GM21360 (cell line): ENCODE data around the gene TDRD3.

ENCODE experiments used
- ATAC-seq: cut with Tn5 transposase; IDR thresholded peaks from one replicate; pipeline ENCODE4 v1.9.1; 2021; ENCODE audit warnings: mild to moderate bottlenecking, moderate library complexity; ENCODE audit not compliant: unreplicated experiment

Gene TDRD3

DNA sequence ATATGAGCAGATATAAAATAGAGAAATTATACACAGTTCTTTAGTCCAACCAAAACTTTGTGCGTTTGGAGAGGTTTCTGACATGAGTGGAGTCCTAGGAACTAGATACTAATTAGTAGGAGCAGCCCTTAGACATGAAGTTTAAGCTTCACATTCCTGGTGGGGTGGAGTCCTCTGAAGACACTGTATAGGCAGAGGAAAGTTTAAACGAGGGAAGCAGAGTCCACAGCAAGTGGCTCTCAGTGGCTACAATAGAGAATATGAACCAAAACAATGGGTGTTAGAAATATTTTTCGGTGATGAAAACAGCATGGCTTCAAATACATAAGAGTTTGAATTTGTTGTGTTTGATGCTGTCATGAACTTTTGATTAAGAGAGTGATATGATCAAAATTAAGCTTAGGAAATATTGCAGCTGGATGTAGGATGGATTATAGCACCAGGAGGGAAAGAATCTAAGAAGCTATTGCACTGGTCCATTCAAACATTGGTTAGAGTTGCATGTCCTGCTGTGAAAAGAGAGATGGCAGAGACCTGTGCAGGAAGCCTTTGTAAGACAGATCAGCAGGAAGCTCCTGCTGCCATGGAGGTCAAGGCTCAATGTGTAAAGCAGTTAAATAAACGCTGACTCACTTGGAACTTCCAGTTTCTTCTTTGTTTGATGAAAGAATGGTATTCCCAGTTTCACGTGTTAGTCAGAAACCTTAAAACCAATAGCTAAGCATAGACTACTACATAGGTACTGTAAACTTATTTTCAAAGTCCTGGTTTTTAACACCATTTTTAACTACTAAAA lies 175.2 kb downstream of the TDRD3 start:
- ATAC-seq: no peak

GRCh38 chr13:60572855-60573254 lies 175.8 kb downstream of the TDRD3 start:
- ATAC-seq: no peak

GRCh38 chr13:60574735-60575134 lies 177.7 kb downstream of the TDRD3 start:
- ATAC-seq: no peak

DNA sequence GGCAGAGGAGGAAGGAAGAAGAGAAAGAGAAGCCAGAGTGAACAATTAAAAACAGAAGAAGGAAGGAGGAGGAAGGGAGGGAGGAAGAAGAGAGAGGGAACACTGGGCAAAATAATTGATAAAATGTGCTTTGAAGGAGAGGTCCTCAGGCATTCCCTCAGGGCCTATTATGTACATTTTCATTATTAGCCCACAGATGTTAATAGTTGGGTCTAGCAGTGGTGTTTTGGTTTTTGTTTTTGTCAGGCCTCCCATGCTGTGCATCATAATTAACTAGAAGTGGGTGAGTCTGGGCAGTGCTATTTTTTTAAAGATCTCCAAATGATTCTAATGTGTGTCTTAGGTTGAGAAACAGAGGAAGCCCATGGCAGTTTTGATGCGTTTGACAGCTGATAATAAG lies 178.1 kb downstream of the TDRD3 start:
- ATAC-seq: no peak

GRCh38 chr13:60577761-60578160 lies 180.7 kb downstream of the TDRD3 start:
- no peak for ATAC-seq

- ATAC-seq: no peak
Observed at GRCh38 chr13:60583196-60583888, 186.3 kb downstream of the TDRD3 start.

DNA sequence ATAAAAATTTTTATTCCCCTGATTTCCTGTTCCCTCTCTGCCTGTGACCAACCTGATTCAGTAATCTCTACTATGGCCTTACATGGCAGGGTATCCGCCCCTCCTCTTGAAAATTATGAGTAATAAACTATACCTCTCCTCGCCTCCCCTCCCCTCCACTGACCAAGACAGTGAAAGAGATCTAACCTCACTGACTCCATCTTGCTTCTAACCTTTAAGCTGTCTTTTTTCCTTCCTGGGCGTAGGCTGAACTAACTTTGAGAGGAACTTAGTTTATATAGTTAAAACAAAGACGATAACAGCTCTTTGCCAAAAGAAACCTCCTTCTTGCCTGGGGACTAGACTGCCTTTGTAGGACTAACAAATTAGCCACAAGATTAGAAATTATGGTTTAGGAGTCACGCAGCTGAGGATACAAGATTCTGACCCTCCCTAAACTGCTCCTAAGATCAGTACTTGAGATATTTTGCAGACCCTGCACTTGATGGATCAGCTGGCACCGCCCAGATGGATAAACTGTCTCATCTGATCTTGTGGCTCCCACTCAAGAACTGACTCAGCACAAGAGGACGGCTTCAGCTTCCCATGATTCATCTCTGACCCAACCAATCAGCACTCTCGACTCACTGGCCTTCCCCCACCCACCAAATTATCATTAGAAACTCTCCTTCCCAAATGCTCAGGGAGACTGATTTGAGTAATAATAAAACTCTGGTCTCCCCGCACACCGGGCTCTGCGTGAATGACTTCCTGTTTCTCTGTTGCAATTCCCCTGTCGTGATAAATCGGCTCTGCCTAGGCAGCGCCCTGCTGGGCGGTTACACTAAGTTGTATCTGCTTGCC lies 187.1 kb downstream of the TDRD3 start:
- no peak for ATAC-seq

- no peak for ATAC-seq
Observed at GRCh38 chr13:60584976-60585375, 188.0 kb downstream of the TDRD3 start.

DNA sequence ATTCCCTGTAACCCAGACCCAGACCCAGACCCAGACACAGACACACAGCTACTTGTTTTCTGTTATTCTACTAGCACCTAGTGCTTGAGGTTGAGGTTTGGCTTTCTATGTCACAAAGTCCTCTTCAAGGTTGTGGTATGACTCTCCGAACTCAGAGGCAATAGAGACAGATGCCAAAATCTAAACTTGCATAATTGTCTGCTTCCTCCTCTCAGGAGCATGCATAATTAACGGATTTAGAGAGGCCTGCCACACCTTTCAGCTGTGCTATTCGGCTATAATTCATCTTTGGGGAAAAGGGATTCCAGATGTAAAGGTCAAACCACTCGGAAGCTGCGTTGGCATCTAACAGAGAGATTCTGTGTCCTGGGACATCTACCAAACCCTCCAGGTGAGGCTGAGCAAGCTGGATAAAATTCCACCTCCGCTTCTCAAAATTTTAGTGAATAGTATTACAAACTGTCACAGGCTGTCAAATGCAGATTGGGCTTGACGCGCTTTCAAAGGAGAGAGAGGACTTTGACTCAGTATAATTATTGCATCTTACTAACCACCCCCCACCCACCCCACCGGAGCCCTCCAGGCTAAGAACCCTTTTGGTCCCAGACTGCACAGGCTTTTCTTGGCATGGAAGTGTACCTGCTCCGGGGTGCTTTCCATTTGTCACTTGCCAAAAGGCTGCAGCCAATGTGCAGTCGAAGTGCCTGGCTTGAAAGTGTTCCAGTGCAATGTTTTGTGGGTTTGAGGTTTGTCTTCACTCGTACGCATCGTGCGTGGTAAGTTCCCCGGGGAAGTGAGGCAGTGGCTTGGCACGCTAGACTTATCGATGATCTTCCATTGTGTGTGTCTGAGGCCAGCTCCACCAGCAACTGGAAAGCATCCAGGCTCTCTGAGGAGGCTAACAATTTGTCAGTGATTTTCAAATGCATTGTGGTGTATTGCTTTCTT lies 194.1 kb downstream of the TDRD3 start:
- no peak for ATAC-seq

DNA sequence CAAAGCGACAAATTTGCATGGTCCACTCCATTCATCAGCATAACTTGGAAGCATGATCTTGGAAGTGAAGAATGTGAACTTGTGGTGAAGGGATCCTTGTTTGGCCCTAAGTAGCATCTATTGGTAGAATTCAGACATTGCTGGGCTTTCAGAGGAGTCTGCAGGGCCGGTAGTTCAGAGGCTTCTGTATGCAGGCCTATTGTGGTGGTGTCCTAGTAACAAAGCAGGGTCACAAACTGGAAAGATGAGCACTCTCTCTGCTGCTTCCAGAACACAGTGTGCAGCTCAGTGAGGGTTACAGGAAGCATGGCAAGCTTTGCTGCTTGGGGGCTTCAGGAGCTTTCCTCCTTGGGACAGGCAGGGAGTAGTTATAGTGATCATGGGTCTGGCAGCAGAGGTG lies 206.0 kb downstream of the TDRD3 start:
- no peak for ATAC-seq

GRCh38 chr13:60604058-60604457 lies 207.0 kb downstream of the TDRD3 start:
- ATAC-seq: no peak

DNA sequence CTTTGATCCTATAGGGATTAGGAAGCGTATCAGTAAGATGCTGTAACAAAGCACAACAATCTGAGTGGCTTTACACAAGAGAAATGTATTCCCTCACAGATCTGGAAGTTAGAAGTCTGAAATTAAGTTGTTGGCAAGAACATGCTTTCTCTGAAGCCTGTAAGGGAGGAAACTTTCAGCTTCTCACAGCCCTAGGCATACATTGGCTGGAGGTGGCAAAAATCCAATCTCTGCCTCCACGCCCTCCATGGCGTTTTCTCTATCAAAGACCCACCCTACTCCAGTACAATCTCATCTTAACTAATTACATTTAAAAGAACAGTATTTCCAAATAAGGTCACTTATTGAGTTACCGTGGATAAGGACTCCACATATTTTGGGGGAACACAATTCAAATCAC lies 211.9 kb downstream of the TDRD3 start:
- ATAC-seq: no peak

GRCh38 chr13:60611523-60611922 lies 214.5 kb downstream of the TDRD3 start:
- no peak for ATAC-seq

- no peak for ATAC-seq
Observed at GRCh38 chr13:60612593-60612992, 215.6 kb downstream of the TDRD3 start.

GRCh38 chr13:60613080-60613479 lies 216.1 kb downstream of the TDRD3 start:
- no peak for ATAC-seq

DNA sequence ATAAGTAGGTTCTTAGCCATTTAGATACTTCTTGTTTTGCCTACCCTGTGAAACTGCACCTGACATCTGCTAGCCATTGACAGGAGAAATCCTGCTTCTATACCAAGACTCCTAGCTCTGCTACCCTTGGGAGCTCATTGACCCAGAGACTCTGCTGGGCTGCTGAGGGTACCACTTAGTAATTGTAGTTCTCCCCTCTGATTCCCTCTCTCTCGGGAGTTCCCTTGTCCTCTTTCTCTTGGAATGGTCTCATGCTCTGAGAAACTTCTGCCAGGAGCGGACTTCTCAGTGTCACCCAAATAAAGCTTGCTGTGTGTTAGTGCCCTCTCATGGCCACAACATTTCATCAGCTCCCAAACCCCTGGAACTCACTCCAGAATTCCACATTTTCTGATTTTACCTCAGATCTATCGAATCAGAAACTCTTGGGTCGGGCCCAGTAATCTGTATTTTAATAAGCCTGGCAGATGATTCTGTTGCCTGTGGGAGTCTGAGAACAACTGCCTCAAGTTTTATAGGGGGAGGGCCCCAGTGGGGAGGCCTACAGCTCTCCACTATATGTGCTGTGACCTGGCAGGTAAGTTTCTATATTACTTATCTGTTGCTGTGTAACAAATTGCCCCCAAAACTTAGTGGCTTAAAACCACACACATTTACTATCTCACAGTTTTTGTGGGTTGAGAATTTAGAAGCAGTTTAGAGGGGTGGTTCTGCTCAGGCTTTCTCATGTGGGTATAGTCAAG lies 221.1 kb downstream of the TDRD3 start:
- ATAC-seq: no peak

GRCh38 chr13:60619461-60619860 lies 222.4 kb downstream of the TDRD3 start:
- no peak for ATAC-seq

- no peak for ATAC-seq
Observed at GRCh38 chr13:60620611-60621395, 223.8 kb downstream of the TDRD3 start.

- ATAC-seq: no peak
Observed at GRCh38 chr13:60623151-60623550, 226.1 kb downstream of the TDRD3 start.
